ENCODE measurements around the gene TRAF3IP1.

GRCh38 chr2:238379096-238379810, 58.9 kb downstream of the TRAF3IP1 start:
- TF ChIP-seq CTCF (IDR thresholded peaks at IDR 0.05 in 4 of 5, conservative IDR thresholded peaks at IDR 0.05 in 1 of 5) (no peak), POLR2A (IDR thresholded peaks at IDR 0.05) (no peak)
